Neural progenitor cell (in vitro differentiated cells): ENCODE results near the gene OOSP4A.

Experiments used
- CTCF ChIP-seq: fragments of 200-600 bp; sonication (generic); IDR thresholded peaks from 2 replicates; pipeline ENCODE4 v1.5.1; 2017; ENCODE audit warnings: antibody characterized with exemption, mild to moderate bottlenecking
- EZH2 ChIP-seq: fragments of 200-600 bp; sonication (generic); IDR thresholded peaks from 2 replicates; pipeline ENCODE4 v1.6.1; 2017; ENCODE audit warnings: antibody characterized with exemption, mild to moderate bottlenecking, moderate library complexity

- TF ChIP-seq CTCF = no peak
- TF ChIP-seq EZH2 = no peak
These were observed 41.5 kb downstream of the OOSP4A start for GRCh38 chr11:60005360-60005759.
